HepG2 (cell line): ENCODE results near the gene CCDC28A. TPM values are rescaled to one million over a fixed set of nuclear protein-coding genes. Genes with fewer than 3 reads are reported as not detected.

Experiments used
- ATAC-seq: fragments of 200-7000 bp; cut with Tn5 transposase; 3 replicates; pipeline ENCODE4 v1.9.1; 2020; ENCODE audit warnings: mild to moderate bottlenecking, moderate library complexity
- BruUV-seq: library from RNA; stranded (reverse); fragments of 400-500 nt; replicated peaks from 2 replicates; lab custom pipeline; 2021; lab: Mats Ljungman, UMichigan
- CTCF ChIA-PET: fragments of 300-600 bp; formaldehyde crosslinking; extraction: SDS; loops from one replicate; lab custom pipeline; 2021; ENCODE audit warnings: low total read pairs, inconsistent platforms, low intra/inter-chr PET ratio; lab: Yijun Ruan, JAX
- POLR2A ChIA-PET: fragments of 350-600 bp; sonication (Branson Sonifier 250); formaldehyde crosslinking; loops from one replicate; lab custom pipeline; 2020; ENCODE audit warnings: antibody characterized with exemption, inconsistent platforms; lab: Yijun Ruan, JAX
- DNase-seq: peaks from one replicate; pipeline ENCODE4 v3.0.0-alpha.2; 2015; ENCODE audit warnings: low spot score
- FAIRE-seq: peaks from 3 replicates; lab custom pipeline; 2011; peaks lifted over from hg19 to GRCh38; lab: Jason Lieb, UNC
- H2AFZ ChIP-seq: one replicate; pipeline ENCODE4 v1.6.1; 2011; ENCODE audit warnings: low read length, inconsistent platforms
- H3K27ac ChIP-seq: fragments of 300-600 bp; 3 replicates; pipeline ENCODE4 v1.8.0; 2011; ENCODE audit warnings: mixed run types, mild to moderate bottlenecking, mixed read lengths, low read length, inconsistent platforms; ENCODE audit not compliant: insufficient read depth; ENCODE audit errors: extremely low read length
- H3K27me3 ChIP-seq, 2 experiments: fragments of 200-600 bp in 1 of 2; 2 replicates in 1 of 2; 3 replicates in 1 of 2; pipeline versions ENCODE4 v1.6.0 to v1.8.0; 2011; ENCODE audit warnings: low read length in 2 of 2, mild to moderate bottlenecking in 2 of 2, moderate library complexity in 2 of 2, inconsistent platforms in 1 of 2; ENCODE audit not compliant: insufficient read depth in 2 of 2, control insufficient read depth in 1 of 2
- H3K36me3 ChIP-seq, 2 experiments: fragments of 200-600 bp in 1 of 2; replicated peaks in 1 of 2; 2 replicates in 1 of 2; 3 replicates in 1 of 2; pipeline versions ENCODE4 v1.5.1 to v1.8.0; 2011; ENCODE audit warnings: low read length in 2 of 2, inconsistent platforms in 1 of 2; ENCODE audit not compliant: insufficient read depth in 2 of 2, control insufficient read depth in 1 of 2
- H3K4me1 ChIP-seq: 2 replicates; pipeline ENCODE4 v1.5.1; 2012; ENCODE audit warnings: low read length, inconsistent platforms; ENCODE audit not compliant: insufficient read depth
- H3K4me2 ChIP-seq: 2 replicates; pipeline ENCODE4 v1.6.0; 2011; ENCODE audit warnings: low read depth, low read length, inconsistent platforms
- H3K4me3 ChIP-seq, 3 experiments: fragments of 200-600 bp in 1 of 3; sonication (generic), shearing (Covaris generic) in 1 of 3; replicated peaks in 1 of 3; 2 replicates each; pipeline ENCODE4 v1.5.1; 2011 to 2016; ENCODE audit warnings: low read length in 3 of 3, inconsistent platforms in 2 of 3, low read depth in 2 of 3, mild to moderate bottlenecking in 2 of 3, control low read depth in 1 of 3, mixed read lengths in 1 of 3; ENCODE audit not compliant: insufficient read depth in 1 of 3
- H3K79me2 ChIP-seq: one replicate; pipeline ENCODE4 v1.6.1; 2011; ENCODE audit warnings: low read length, inconsistent platforms; ENCODE audit not compliant: insufficient read depth
- H3K9ac ChIP-seq: 2 replicates; pipeline ENCODE4 v1.6.0; 2011; ENCODE audit warnings: mild to moderate bottlenecking, low read depth, low read length, inconsistent platforms; ENCODE audit not compliant: insufficient read depth
- H3K9me3 ChIP-seq: 2 replicates; pipeline ENCODE4 v1.5.1; 2012; ENCODE audit warnings: mild to moderate bottlenecking, low read length
- H4K20me1 ChIP-seq: 2 replicates; pipeline ENCODE4 v1.6.0; 2011; ENCODE audit warnings: inconsistent platforms, mild to moderate bottlenecking, low read length, moderate library complexity; ENCODE audit not compliant: insufficient read depth
- FOSL2 ChIP-seq: sonication (generic); formaldehyde crosslinking; IDR thresholded peaks from 2 replicates; pipeline ENCODE4 v1.4.0; 2020; ENCODE audit warnings: missing genetic modification reagents
- MAFF ChIP-seq: IDR thresholded peaks from 2 replicates; pipeline ENCODE4 v1.6.1; 2011; ENCODE audit warnings: low read depth, low read length, improper control_type of control experiment
- MAFK ChIP-seq, 2 experiments: IDR thresholded peaks in 1 of 2; conservative IDR thresholded peaks in 1 of 2; 2 replicates each; pipeline ENCODE4 v1.6.1; 2011; ENCODE audit warnings: improper control_type of control experiment in 2 of 2, low read length in 2 of 2
- NFE2L2 ChIP-seq: fragments of 150-350 bp; IDR thresholded peaks from 2 replicates; pipeline ENCODE4 v1.6.1; 2014; ENCODE audit warnings: low read length
- PBX2 ChIP-seq: IDR thresholded peaks from 2 replicates; pipeline ENCODE4 v1.6.1; 2016; ENCODE audit warnings: control low read depth
- STAG1 ChIP-seq: sonication (generic); formaldehyde crosslinking; IDR thresholded peaks from 2 replicates; pipeline ENCODE4 v1.4.0; 2020; ENCODE audit warnings: missing genetic modification reagents
- TBX2 ChIP-seq: sonication (generic); formaldehyde crosslinking; IDR thresholded peaks from 2 replicates; pipeline ENCODE4 v1.5.0; 2020; ENCODE audit warnings: missing genetic modification reagents, mild to moderate bottlenecking, borderline replicate concordance
- ZNF382 ChIP-seq: sonication (generic); formaldehyde crosslinking; IDR thresholded peaks from 2 replicates; pipeline ENCODE4 v1.5.0; 2020; ENCODE audit warnings: missing genetic modification reagents, mild to moderate bottlenecking, borderline replicate concordance
- ZNF547 ChIP-seq: sonication (generic); formaldehyde crosslinking; IDR thresholded peaks from 2 replicates; pipeline ENCODE4 v1.5.1; 2020; ENCODE audit warnings: mild to moderate bottlenecking, missing genetic modification reagents
- ZNF776 ChIP-seq: sonication (generic); formaldehyde crosslinking; IDR thresholded peaks from 2 replicates; pipeline ENCODE4 v1.4.0; 2020; ENCODE audit warnings: mild to moderate bottlenecking, missing genetic modification reagents
- ZNF841 ChIP-seq: sonication (generic); formaldehyde crosslinking; IDR thresholded peaks from 2 replicates; pipeline ENCODE4 v1.8.1; 2023; ENCODE audit warnings: missing genetic modification reagents, borderline replicate concordance
- WGBS: methylation state at CpG from one replicate; pipeline ENCODE4 v1.1.6; 2017; ENCODE audit warnings: low lambda C conversion rate; 5-methylcytosine and 5-hydroxymethylcytosine counted together
- in situ Hi-C: cut with HindIII; loops from 2 replicates; pipeline ENCODE4 v1.10.0; 2017; ENCODE audit warnings: low pct_unique_long_range_greater_than_20kb; ENCODE audit not compliant: extremely low pct_ligation_motif_present
- intact Hi-C: fragments of 100-400 bp; cut with micrococcal nuclease; formaldehyde crosslinking; loops from one replicate; pipeline ENCODE4 v1.10.0; 2022; ENCODE audit not compliant: unreplicated experiment
- polyA plus RNA-seq, 8 experiments: library from polyadenylated mRNA; depleted of rRNA in 3 of 8; stranded (reverse) in 7 of 8; unstranded in 1 of 8; fragments of >200 nt; fragmentation: Illumina TruSeq in 4 of 8; extraction: Trizol in 4 of 8; gene quantifications; 2 replicates each; pipeline versions ENCODE4 v1.2.1 to v1.2.3, GENCODE V29; 2011 to 2016; ENCODE audit warnings: low read depth in 4 of 8, missing spikeins in 1 of 8, mixed read lengths in 1 of 8; ENCODE audit not compliant: insufficient read depth in 1 of 8
- total RNA-seq, 5 experiments: library from RNA; depleted of rRNA; stranded (reverse); fragments of >200 nt; fragmentation: Illumina TruSeq; extraction: Trizol; gene quantifications; 2 replicates each; pipeline ENCODE4 v1.2.3, GENCODE V29; 2016; ENCODE audit warnings: low read depth in 1 of 5

Gene CCDC28A
- total and polyA plus RNA-seq, 2 of the 13 experiments (the other 11 are each of a cell fraction or from before 2014, with no cell fraction given): 15.8 TPM

GRCh38 chr6:138736640-138737039 is 36.9 kb upstream of the CCDC28A start:
- Histone ChIP-seq H3K36me3 (no peaks in the 10 kb centered on the region), H4K20me1 (no peaks in the 10 kb centered on the region), H3K4me2 (no peak overlapping the region), H2AFZ (no peak overlapping the region), H3K4me3 (no peak overlapping the region), H3K27me3 (no peaks in the 10 kb centered on the region), H3K79me2 (no peaks in the 10 kb centered on the region), H3K4me1 (no peaks in the 10 kb centered on the region), H3K9ac (no peak overlapping the region), H3K9me3 (no peaks in the 10 kb centered on the region), H3K27ac (no peak overlapping the region)
- no peak for ATAC-seq
- BruUV-seq: no TSS peak
- in situ Hi-C loops: no loop called here
- no peak for DNase-seq
- ChIA-PET POLR2A (no interaction called here), CTCF (no interaction called here)
- intact Hi-C loops: no loop called here
- no peak for FAIRE-seq
- TF ChIP-seq MAFK (conservative IDR thresholded peaks at IDR 0.05 in 1 of 2, IDR thresholded peaks at IDR 0.05 in 1 of 2; ENCODE audit: low read length in 2 of 2) (peak; percentile 82 to 92), NFE2L2 (peak; percentile 92), MAFF (peak; percentile 86), ZNF776 (CRISPR knock-in tag) (no peak), TBX2 (CRISPR knock-in tag) (no peak), ZNF841 (CRISPR knock-in tag) (no peak), ZNF547 (no peak), FOSL2 (CRISPR knock-in tag) (no peak), PBX2 (CRISPR knock-in tag) (no peak), STAG1 (CRISPR knock-in tag) (no peak), ZNF382 (CRISPR knock-in tag) (no peak)
- WGBS: 81% methylated on average over 5 of the region's 5 CpGs
